Measurements from ENCODE around the gene PLPP1.
"Not testable (repeated sequence)": the region's sequence is repeated elsewhere in the genome, so short reads cannot be mapped to it uniquely, and the experiment has no call there.

The PLPP1 gene

GRCh38 chr5:55523293-55523692, 11.5 kb downstream of the PLPP1 start:
- Histone ChIP-seq H3K9ac (ENCODE audit: low read depth, low read length) (no peak overlapping the region), H3K4me3 (ENCODE audit: low read depth, low read length) (no peak overlapping the region), H3K27me3 (ENCODE audit: control insufficient read depth, insufficient read depth, low read length) (no peaks in the 10 kb centered on the region), H3K27ac (ENCODE audit: low read depth, low read length) (no peak overlapping the region), H3K9me3 (ENCODE audit: control insufficient read depth, insufficient read depth, low read length) (no peaks in the 10 kb centered on the region), H3K36me3 (ENCODE audit: control insufficient read depth, insufficient read depth, low read length) (peaks cover 14% of the 10 kb centered on the region), H3K4me1 (ENCODE audit: control insufficient read depth, insufficient read depth, low read length) (peaks cover 22% of the 10 kb centered on the region)

- Histone ChIP-seq H3K4me3 (ENCODE audit: low read depth, low read length) (no peak overlapping the region), H3K4me1 (ENCODE audit: control insufficient read depth, insufficient read depth, low read length) (peaks cover 14% of the 10 kb centered on the region), H3K9ac (ENCODE audit: low read depth, low read length) (no peak overlapping the region), H3K9me3 (ENCODE audit: control insufficient read depth, insufficient read depth, low read length) (no peaks in the 10 kb centered on the region), H3K27ac (ENCODE audit: low read depth, low read length) (no peak overlapping the region), H3K36me3 (ENCODE audit: control insufficient read depth, insufficient read depth, low read length) (peaks cover 5% of the 10 kb centered on the region), H3K27me3 (ENCODE audit: control insufficient read depth, insufficient read depth, low read length) (no peaks in the 10 kb centered on the region)
Measured at GRCh38 chr5:55521881-55522280, 12.9 kb downstream of the PLPP1 start.

- peaks cover 5% of the 10 kb centered on the region for H3K36me3 ChIP-seq (ENCODE audit: control insufficient read depth, insufficient read depth, low read length)
Measured at GRCh38 chr5:55520117-55520839, 14.5 kb downstream of the PLPP1 start.

GRCh38 chr5:55518831-55519390, 15.9 kb downstream of the PLPP1 start:
- Histone ChIP-seq H3K4me3 (ENCODE audit: low read depth, low read length) (no peak overlapping the region), H3K27me3 (ENCODE audit: control insufficient read depth, insufficient read depth, low read length) (no peaks in the 10 kb centered on the region), H3K4me1 (ENCODE audit: control insufficient read depth, insufficient read depth, low read length) (peaks cover 17% of the 10 kb centered on the region), H3K9me3 (ENCODE audit: control insufficient read depth, insufficient read depth, low read length) (no peaks in the 10 kb centered on the region), H3K36me3 (ENCODE audit: control insufficient read depth, insufficient read depth, low read length) (peaks cover 5% of the 10 kb centered on the region), H3K9ac (ENCODE audit: low read depth, low read length) (no peak overlapping the region), H3K27ac (ENCODE audit: low read depth, low read length) (peak overlapping the region; percentile 3)

More at GRCh38 chr5:55520117-55520839, 14.5 kb downstream of the PLPP1 start:
- H3K27ac ChIP-seq (ENCODE audit: low read depth, low read length): no peak overlapping the region
- H3K27me3 ChIP-seq (ENCODE audit: control insufficient read depth, insufficient read depth, low read length): no peaks in the 10 kb centered on the region
- no peak overlapping the region for H3K9ac ChIP-seq (ENCODE audit: low read depth, low read length)
- H3K4me1 ChIP-seq (ENCODE audit: control insufficient read depth, insufficient read depth, low read length): peaks cover 17% of the 10 kb centered on the region
- no peak overlapping the region for H3K4me3 ChIP-seq (ENCODE audit: low read depth, low read length)
- no peaks in the 10 kb centered on the region for H3K9me3 ChIP-seq (ENCODE audit: control insufficient read depth, insufficient read depth, low read length)

- Histone ChIP-seq H3K9ac (ENCODE audit: low read depth, low read length) (no peak overlapping the region), H3K4me3 (ENCODE audit: low read depth, low read length) (no peak overlapping the region), H3K9me3 (ENCODE audit: control insufficient read depth, insufficient read depth, low read length) (no peaks in the 10 kb centered on the region), H3K36me3 (ENCODE audit: control insufficient read depth, insufficient read depth, low read length) (peaks cover 5% of the 10 kb centered on the region; the same call in 1 of the 2 replicates), H3K4me1 (ENCODE audit: control insufficient read depth, insufficient read depth, low read length) (peaks cover 17% of the 10 kb centered on the region), H3K27me3 (ENCODE audit: control insufficient read depth, insufficient read depth, low read length) (no peaks in the 10 kb centered on the region), H3K27ac (ENCODE audit: low read depth, low read length) (no peak overlapping the region)
Measured at GRCh38 chr5:55517804-55518203, 17.0 kb downstream of the PLPP1 start.

GRCh38 chr5:55511010-55511409, 23.8 kb downstream of the PLPP1 start:
- Histone ChIP-seq H3K9ac (ENCODE audit: low read depth, low read length) (no peak overlapping the region), H3K9me3 (ENCODE audit: control insufficient read depth, insufficient read depth, low read length) (no peaks in the 10 kb centered on the region), H3K36me3 (ENCODE audit: control insufficient read depth, insufficient read depth, low read length) (no peaks in the 10 kb centered on the region), H3K27me3 (ENCODE audit: control insufficient read depth, insufficient read depth, low read length) (no peaks in the 10 kb centered on the region), H3K4me1 (ENCODE audit: control insufficient read depth, insufficient read depth, low read length) (peaks cover 21% of the 10 kb centered on the region), H3K27ac (ENCODE audit: low read depth, low read length) (no peak overlapping the region), H3K4me3 (ENCODE audit: low read depth, low read length) (no peak overlapping the region)

- Histone ChIP-seq H3K9ac (ENCODE audit: low read depth, low read length) (no peak overlapping the region), H3K4me3 (ENCODE audit: low read depth, low read length) (no peak overlapping the region), H3K36me3 (ENCODE audit: control insufficient read depth, insufficient read depth, low read length) (no peaks in the 10 kb centered on the region), H3K9me3 (ENCODE audit: control insufficient read depth, insufficient read depth, low read length) (no peaks in the 10 kb centered on the region), H3K27me3 (ENCODE audit: control insufficient read depth, insufficient read depth, low read length) (no peaks in the 10 kb centered on the region), H3K27ac (ENCODE audit: low read depth, low read length) (no peak overlapping the region), H3K4me1 (ENCODE audit: control insufficient read depth, insufficient read depth, low read length) (peaks cover 20% of the 10 kb centered on the region)
Measured at GRCh38 chr5:55510523-55510880, 24.3 kb downstream of the PLPP1 start.

- no peak overlapping the region for H3K27ac ChIP-seq (ENCODE audit: low read depth, low read length)
- H3K4me1 ChIP-seq (ENCODE audit: control insufficient read depth, insufficient read depth, low read length): peaks cover 19% of the 10 kb centered on the region
- no peak overlapping the region for H3K9ac ChIP-seq (ENCODE audit: low read depth, low read length)
- H3K27me3 ChIP-seq (ENCODE audit: control insufficient read depth, insufficient read depth, low read length): no peaks in the 10 kb centered on the region
- no peak overlapping the region for H3K4me3 ChIP-seq (ENCODE audit: low read depth, low read length)
- no peaks in the 10 kb centered on the region for H3K36me3 ChIP-seq (ENCODE audit: control insufficient read depth, insufficient read depth, low read length)
- no peaks in the 10 kb centered on the region for H3K9me3 ChIP-seq (ENCODE audit: control insufficient read depth, insufficient read depth, low read length)
Measured at GRCh38 chr5:55509796-55510522, 24.8 kb downstream of the PLPP1 start.

GRCh38 chr5:55509097-55509496, 25.7 kb downstream of the PLPP1 start:
- H3K36me3 ChIP-seq (ENCODE audit: control insufficient read depth, insufficient read depth, low read length): no peaks in the 10 kb centered on the region
- peaks cover 19% of the 10 kb centered on the region for H3K4me1 ChIP-seq (ENCODE audit: control insufficient read depth, insufficient read depth, low read length)
- no peaks in the 10 kb centered on the region for H3K9me3 ChIP-seq (ENCODE audit: control insufficient read depth, insufficient read depth, low read length)
- no peak overlapping the region for H3K27ac ChIP-seq (ENCODE audit: low read depth, low read length)
- H3K9ac ChIP-seq (ENCODE audit: low read depth, low read length): no peak overlapping the region
- no peak overlapping the region for H3K4me3 ChIP-seq (ENCODE audit: low read depth, low read length)
- H3K27me3 ChIP-seq (ENCODE audit: control insufficient read depth, insufficient read depth, low read length): no peaks in the 10 kb centered on the region

- Histone ChIP-seq H3K27me3 (ENCODE audit: control insufficient read depth, insufficient read depth, low read length) (no peaks in the 10 kb centered on the region), H3K27ac (ENCODE audit: low read depth, low read length) (no peak overlapping the region), H3K4me3 (ENCODE audit: low read depth, low read length) (no peak overlapping the region), H3K9me3 (ENCODE audit: control insufficient read depth, insufficient read depth, low read length) (no peaks in the 10 kb centered on the region), H3K9ac (ENCODE audit: low read depth, low read length) (no peak overlapping the region), H3K4me1 (ENCODE audit: control insufficient read depth, insufficient read depth, low read length) (peaks cover 26% of the 10 kb centered on the region), H3K36me3 (ENCODE audit: control insufficient read depth, insufficient read depth, low read length) (no peaks in the 10 kb centered on the region)
Measured at GRCh38 chr5:55507574-55507973, 27.2 kb downstream of the PLPP1 start.

GRCh38 chr5:55505711-55506110, 29.1 kb downstream of the PLPP1 start:
- not testable (repeated sequence) for H3K27ac ChIP-seq (ENCODE audit: low read depth, low read length); H3K9ac ChIP-seq (ENCODE audit: low read depth, low read length); H3K36me3 ChIP-seq (ENCODE audit: control insufficient read depth, insufficient read depth, low read length); H3K9me3 ChIP-seq (ENCODE audit: control insufficient read depth, insufficient read depth, low read length); H3K4me3 ChIP-seq (ENCODE audit: low read depth, low read length); H3K27me3 ChIP-seq (ENCODE audit: control insufficient read depth, insufficient read depth, low read length)
- H3K4me1 ChIP-seq (ENCODE audit: control insufficient read depth, insufficient read depth, low read length): peaks cover 31% of the 10 kb centered on the region

All from HUES48 (cell line).